Tibial nerve (tissue), 4 donors: ENCODE results near the gene PPP4C. TPM values are rescaled to one million over a fixed set of nuclear protein-coding genes. Genes with fewer than 3 reads are reported as not detected.
A peak's percentile ranks its signal among the peaks of the same experiment; 100 is the strongest.

ENCODE experiments used
- DNase-seq, 2 donors: peaks; one replicate each; pipeline ENCODE4 v3.0.0-alpha.2; 2019; ENCODE audit warnings: low spot score in 2 of 2
- H3K27ac ChIP-seq, 4 donors: fragments of 200-600 bp; sonication (generic) in 3 of 4; one replicate each; pipeline ENCODE4 v1.5.1; 2017 to 2019; ENCODE audit warnings: mild to moderate bottlenecking in 1 of 4
- H3K27me3 ChIP-seq, 2 donors: fragments of 200-600 bp; sonication (generic) in 1 of 2; one replicate each; pipeline versions ENCODE4 v1.5.1 to v1.6.0; 2017 to 2019
- H3K36me3 ChIP-seq, 3 donors: fragments of 200-600 bp; sonication (generic); one replicate each; pipeline ENCODE4 v1.5.1; 2018 to 2019
- H3K4me1 ChIP-seq, 4 donors: fragments of 200-600 bp; sonication (generic) in 3 of 4; one replicate each; pipeline ENCODE4 v1.5.1; 2017 to 2019
- H3K4me3 ChIP-seq, 4 donors: fragments of 200-600 bp; sonication (generic) in 3 of 4; one replicate each; pipeline ENCODE4 v1.5.1; 2017 to 2019; ENCODE audit warnings: mild to moderate bottlenecking in 1 of 4, moderate library complexity in 1 of 4
- H3K9me3 ChIP-seq, 4 donors: fragments of 200-600 bp; sonication (generic) in 3 of 4; one replicate each; pipeline ENCODE4 v1.5.1; 2017 to 2019
- EP300 ChIP-seq, 2 donors: sonication (generic); formaldehyde crosslinking; IDR thresholded peaks; one replicate each; pipeline ENCODE4 v1.6.1; 2017; ENCODE audit warnings: antibody characterized with exemption in 2 of 2, mild to moderate bottlenecking in 1 of 2
- POLR2A ChIP-seq, 2 donors: fragments of 450-650 bp; IDR thresholded peaks; one replicate each; pipeline ENCODE4 v1.6.1; 2017; ENCODE audit warnings: antibody characterized with exemption in 2 of 2, mild to moderate bottlenecking in 2 of 2, moderate library complexity in 2 of 2
- WGBS, 2 donors: methylation state at CpG; one replicate each; pipeline ENCODE4 v1.1.5; 2018; 5-methylcytosine and 5-hydroxymethylcytosine counted together
- total RNA-seq, 4 donors: library from RNA; depleted of rRNA; stranded (reverse); fragments of >200 nt; gene quantifications; one replicate each; pipeline ENCODE4 v1.1.0, GENCODE V29; 2016
- TF ChIP-seq, protein P1 (sequence below), 5 experiments: fragments of 200-600 bp in 3 of 5; fragments of 450-650 bp in 2 of 5; sonication (generic) in 3 of 5; IDR thresholded peaks; one replicate each; pipeline ENCODE4 v1.5.1; 2016 to 2019; ENCODE audit warnings: antibody characterized with exemption in 5 of 5, mild to moderate bottlenecking in 3 of 5, moderate library complexity in 2 of 5

PPP4C gene
- total RNA-seq, 4 donors from 2014 or later, result 21.1 to 54.3 (median 34.3) TPM

- no peak overlapping the region for H3K27ac ChIP-seq
- 77 to 89% methylated on average over 2 of the region's 2 CpGs for WGBS, 2 donors
- no peak overlapping the region for H3K4me3 ChIP-seq
Measured at GRCh38 chr16:30060836-30061554, 14.8 kb upstream of the PPP4C start.

DNA sequence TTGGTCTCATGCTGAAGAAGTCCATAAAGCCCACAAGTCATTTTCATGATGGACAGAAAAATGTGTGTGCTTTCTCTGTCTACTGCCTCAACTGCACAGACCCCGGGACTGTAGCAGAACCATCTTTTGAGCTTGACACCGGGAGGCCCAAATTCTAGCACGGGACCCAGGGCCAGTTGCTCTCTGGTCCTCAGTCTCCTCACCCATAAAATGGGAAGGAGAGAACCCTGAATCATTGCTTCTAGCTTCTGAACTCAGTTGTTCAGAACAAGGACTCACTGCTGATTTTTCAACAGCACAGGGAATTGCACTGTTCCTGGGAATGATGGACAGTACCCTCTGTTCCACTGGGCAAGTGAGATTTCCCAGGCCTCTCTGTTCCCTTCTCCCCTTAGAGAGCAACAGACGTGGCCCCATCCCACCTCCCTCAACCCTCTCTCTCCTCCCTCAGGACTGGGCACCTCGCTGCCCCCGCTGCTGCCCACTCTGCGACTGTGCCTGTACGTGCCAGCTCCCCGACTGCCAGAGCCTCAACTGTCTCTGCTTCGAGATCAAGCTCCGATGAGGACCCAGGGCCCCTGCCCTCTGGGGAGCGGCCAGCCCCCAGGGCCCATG lies 12.4 kb upstream of the PPP4C start:
- 42 to 47% methylated on average over 12 of the region's 12 CpGs for WGBS, 2 donors
- H3K4me1 ChIP-seq, result peaks cover 5 to 40% (median 26%) of the 10 kb centered on the region in 4 donors
- H3K4me3 ChIP-seq, result peak overlapping the region; percentile 65 to 96 (median 91)
- no peaks in the 10 kb centered on the region for H3K9me3 ChIP-seq
- H3K27ac ChIP-seq, result peak overlapping the region; percentile 90 to 100 (median 96)
- no peak for DNase-seq
- H3K27me3 ChIP-seq, result no peaks in the 10 kb centered on the region
- TF ChIP-seq, protein P1, sequence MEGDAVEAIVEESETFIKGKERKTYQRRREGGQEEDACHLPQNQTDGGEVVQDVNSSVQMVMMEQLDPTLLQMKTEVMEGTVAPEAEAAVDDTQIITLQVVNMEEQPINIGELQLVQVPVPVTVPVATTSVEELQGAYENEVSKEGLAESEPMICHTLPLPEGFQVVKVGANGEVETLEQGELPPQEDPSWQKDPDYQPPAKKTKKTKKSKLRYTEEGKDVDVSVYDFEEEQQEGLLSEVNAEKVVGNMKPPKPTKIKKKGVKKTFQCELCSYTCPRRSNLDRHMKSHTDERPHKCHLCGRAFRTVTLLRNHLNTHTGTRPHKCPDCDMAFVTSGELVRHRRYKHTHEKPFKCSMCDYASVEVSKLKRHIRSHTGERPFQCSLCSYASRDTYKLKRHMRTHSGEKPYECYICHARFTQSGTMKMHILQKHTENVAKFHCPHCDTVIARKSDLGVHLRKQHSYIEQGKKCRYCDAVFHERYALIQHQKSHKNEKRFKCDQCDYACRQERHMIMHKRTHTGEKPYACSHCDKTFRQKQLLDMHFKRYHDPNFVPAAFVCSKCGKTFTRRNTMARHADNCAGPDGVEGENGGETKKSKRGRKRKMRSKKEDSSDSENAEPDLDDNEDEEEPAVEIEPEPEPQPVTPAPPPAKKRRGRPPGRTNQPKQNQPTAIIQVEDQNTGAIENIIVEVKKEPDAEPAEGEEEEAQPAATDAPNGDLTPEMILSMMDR (IDR thresholded peaks at IDR 0.05), result no peak
- TF ChIP-seq POLR2A (IDR thresholded peaks at IDR 0.05) (no peak), EP300 (IDR thresholded peaks at IDR 0.05) (no peak)
- peaks cover 0 to 16% (median 3%) of the 10 kb centered on the region in 3 donors for H3K36me3 ChIP-seq

More at GRCh38 chr16:30060836-30061554, 14.8 kb upstream of the PPP4C start:
- DNase-seq, result no peak
- peaks cover 5 to 21% (median 9%) of the 10 kb centered on the region in 4 donors for H3K4me1 ChIP-seq
- TF ChIP-seq, protein P1 (IDR thresholded peaks at IDR 0.05), result no peak
- TF ChIP-seq EP300 (IDR thresholded peaks at IDR 0.05) (no peak), POLR2A (IDR thresholded peaks at IDR 0.05) (no peak)
- no peaks in the 10 kb centered on the region for H3K36me3 ChIP-seq
- H3K9me3 ChIP-seq, result no peaks in the 10 kb centered on the region
- no peaks in the 10 kb centered on the region for H3K27me3 ChIP-seq

GRCh38 chr16:30063893-30064728 lies 11.7 kb upstream of the PPP4C start:
- H3K27me3 ChIP-seq, result no peaks in the 10 kb centered on the region
- H3K4me1 ChIP-seq, result peaks cover 5 to 47% (median 31%) of the 10 kb centered on the region in 4 donors
- 4 to 5% methylated on average over 27 of the region's 27 CpGs for WGBS, 2 donors
- peak overlapping the region; percentile 90 to 100 (median 96) for H3K27ac ChIP-seq
- no peaks in the 10 kb centered on the region for H3K9me3 ChIP-seq
- TF ChIP-seq, protein P1 (IDR thresholded peaks at IDR 0.05), result peak; percentile 23 to 63 (median 50)
- TF ChIP-seq EP300 (IDR thresholded peaks at IDR 0.05) (peak in 1 of 2 donors; percentile 76), POLR2A (IDR thresholded peaks at IDR 0.05) (peak; percentile 29 to 40)
- H3K36me3 ChIP-seq, result peaks cover 0 to 23% (median 11%) of the 10 kb centered on the region in 3 donors
- DNase-seq, result peak; percentile 73 to 79
- peak overlapping the region; percentile 65 to 96 (median 91) for H3K4me3 ChIP-seq

- Histone ChIP-seq H3K27ac (peak overlapping the region; percentile 90 to 100 (median 96)), H3K27me3 (no peaks in the 10 kb centered on the region), H3K4me1 (peaks cover 5 to 53% (median 37%) of the 10 kb centered on the region in 4 donors), H3K36me3 (peaks cover under 1 to 29% (median 17%) of the 10 kb centered on the region in 3 donors), H3K4me3 (peak overlapping the region; percentile 65 to 96 (median 91)), H3K9me3 (no peaks in the 10 kb centered on the region)
- TF ChIP-seq EP300 (IDR thresholded peaks at IDR 0.05) (no peak), POLR2A (IDR thresholded peaks at IDR 0.05) (no peak)
- TF ChIP-seq, protein P1 (IDR thresholded peaks at IDR 0.05), result no peak
- 0% methylated on average over 17 to 25 of the region's 25 CpGs for WGBS, 2 donors
- DNase-seq, result peak in 1 of 2 donors; percentile 27
Measured at GRCh38 chr16:30064729-30065101, 11.1 kb upstream of the PPP4C start.
